HEK293T (cell line): ENCODE results near the gene MORN1.
"Not testable (repeated sequence)": the region's sequence is repeated elsewhere in the genome, so short reads cannot be mapped to it uniquely, and the experiment has no call there.

Experiments
- CTCF ChIA-PET: fragments of 350-600 bp; formaldehyde crosslinking; extraction: SDS; loops from one replicate; lab custom pipeline; 2021; ENCODE audit warnings: antibody characterized with exemption, inconsistent platforms; lab: Yijun Ruan, JAX
- POLR2A ChIA-PET: fragments of 350-600 bp; formaldehyde crosslinking; extraction: SDS; loops from one replicate; lab custom pipeline; 2020; ENCODE audit warnings: antibody characterized with exemption, inconsistent platforms; lab: Yijun Ruan, JAX
- DNase-seq: peaks from one replicate; pipeline ENCODE4 v3.0.0; 2012; ENCODE audit warnings: mixed read lengths; ENCODE audit errors: extremely low spot score
- ARNT ChIP-seq: fragments of 450-650 bp; IDR thresholded peaks from 2 replicates; pipeline ENCODE4 v1.6.1; 2017; ENCODE audit warnings: mild to moderate bottlenecking
- BHLHE40 ChIP-seq: fragments of 450-650 bp; IDR thresholded peaks from 2 replicates; pipeline ENCODE4 v1.6.1; 2016; ENCODE audit warnings: mild to moderate bottlenecking, moderate library complexity, borderline replicate concordance
- CTBP1 ChIP-seq: fragments of 450-650 bp; IDR thresholded peaks from 2 replicates; pipeline ENCODE4 v1.6.1; 2016; ENCODE audit warnings: borderline replicate concordance
- ELF4 ChIP-seq: fragments of 450-650 bp; IDR thresholded peaks from 2 replicates; pipeline ENCODE4 v1.6.1; 2017; ENCODE audit warnings: antibody characterized with exemption
- FOXA1 ChIP-seq: fragments of 450-650 bp; IDR thresholded peaks from 2 replicates; pipeline ENCODE4 v1.6.1; 2016; ENCODE audit warnings: mild to moderate bottlenecking
- FOXK2 ChIP-seq: fragments of 450-650 bp; IDR thresholded peaks from 2 replicates; pipeline ENCODE4 v1.6.1; 2016; ENCODE audit warnings: mild to moderate bottlenecking
- FOXM1 ChIP-seq: fragments of 450-650 bp; IDR thresholded peaks from 2 replicates; pipeline ENCODE4 v1.6.1; 2017; ENCODE audit warnings: mild to moderate bottlenecking, borderline replicate concordance
- HDGF ChIP-seq: fragments of 450-650 bp; IDR thresholded peaks from 2 replicates; pipeline ENCODE4 v1.6.1; 2017; ENCODE audit warnings: antibody characterized with exemption, borderline replicate concordance
- L3MBTL2 ChIP-seq: fragments of 450-650 bp; conservative IDR thresholded peaks from 2 replicates; pipeline ENCODE4 v1.6.1; 2016; ENCODE audit warnings: mild to moderate bottlenecking
- LEF1 ChIP-seq: fragments of 450-650 bp; IDR thresholded peaks from 2 replicates; pipeline ENCODE4 v1.6.1; 2017; ENCODE audit warnings: mild to moderate bottlenecking, borderline replicate concordance
- NFRKB ChIP-seq: fragments of 450-650 bp; IDR thresholded peaks from 2 replicates; pipeline ENCODE4 v1.6.1; 2016; ENCODE audit warnings: mild to moderate bottlenecking, moderate library complexity
- PKNOX1 ChIP-seq: fragments of 450-650 bp; IDR thresholded peaks from 2 replicates; pipeline ENCODE4 v1.6.1; 2016
- SP1 ChIP-seq: fragments of 450-650 bp; IDR thresholded peaks from 2 replicates; pipeline ENCODE4 v1.6.1; 2017
- SUZ12 ChIP-seq: fragments of 450-650 bp; IDR thresholded peaks from 2 replicates; pipeline ENCODE4 v1.6.1; 2016; ENCODE audit warnings: mild to moderate bottlenecking
- TARDBP ChIP-seq: fragments of 450-650 bp; IDR thresholded peaks from 2 replicates; pipeline ENCODE4 v1.6.1; 2016
- ZNF384 ChIP-seq: fragments of 450-650 bp; IDR thresholded peaks from 2 replicates; pipeline ENCODE4 v1.6.1; 2016

The MORN1 gene

GRCh38 chr1:2328676-2329455 lies 62.5 kb downstream of the MORN1 start:
- CTCF ChIA-PET: no interaction called here

GRCh38 chr1:2327841-2328240 lies 63.5 kb downstream of the MORN1 start:
- DNase-seq: no peak
- POLR2A ChIA-PET: no interaction called here
- CTCF ChIA-PET: no interaction called here
- TF ChIP-seq HDGF (no peak), ZNF384 (no peak), CTBP1 (no peak), PKNOX1 (no peak), FOXM1 (no peak), ELF4 (no peak), LEF1 (no peak), TARDBP (no peak), SUZ12 (no peak), FOXA1 (no peak), SP1 (no peak), FOXK2 (no peak)

More at GRCh38 chr1:2328676-2329455, 62.5 kb downstream of the MORN1 start:
- POLR2A ChIA-PET: no interaction called here
- no peak for TF ChIP-seq FOXK2
- no peak for TF ChIP-seq CTBP1
- TF ChIP-seq NFRKB: no peak
- no peak for TF ChIP-seq SUZ12
- TF ChIP-seq BHLHE40: no peak
- no peak for TF ChIP-seq LEF1
- no peak for TF ChIP-seq ARNT
- no peak for TF ChIP-seq FOXA1
- TF ChIP-seq L3MBTL2: no peak
- TF ChIP-seq PKNOX1: no peak
- TF ChIP-seq ZNF384: no peak
- no peak for TF ChIP-seq ELF4
- no peak for TF ChIP-seq FOXM1
- no peak for TF ChIP-seq SP1
- TF ChIP-seq TARDBP: no peak
- no peak for TF ChIP-seq HDGF
- DNase-seq: no peak

- POLR2A ChIA-PET, CTCF ChIA-PET, DNase-seq: not testable (repeated sequence)
Observed at GRCh38 chr1:2327162-2327561, 64.2 kb downstream of the MORN1 start.

GRCh38 chr1:2326524-2326923 lies 64.8 kb downstream of the MORN1 start:
- POLR2A ChIA-PET: no interaction called here
- CTCF ChIA-PET: no interaction called here
- TF ChIP-seq LEF1 (no peak), SP1 (no peak), ELF4 (no peak), SUZ12 (no peak), NFRKB (no peak), BHLHE40 (no peak), FOXM1 (no peak), ARNT (no peak), CTBP1 (no peak), FOXA1 (no peak), L3MBTL2 (no peak), HDGF (no peak), TARDBP (no peak), FOXK2 (no peak), ZNF384 (no peak), PKNOX1 (no peak)
- DNase-seq: no peak

GRCh38 chr1:2324553-2325366 lies 66.6 kb downstream of the MORN1 start:
- ChIA-PET CTCF (no interaction called here), POLR2A (no interaction called here)
- TF ChIP-seq BHLHE40: no peak
- TF ChIP-seq ARNT: no peak
- no peak for DNase-seq

GRCh38 chr1:2323451-2323974 lies 67.8 kb downstream of the MORN1 start:
- no peak for TF ChIP-seq L3MBTL2
- TF ChIP-seq FOXM1: no peak
- no peak for TF ChIP-seq ZNF384
- TF ChIP-seq SP1: no peak
- TF ChIP-seq BHLHE40: no peak
- no peak for TF ChIP-seq FOXA1
- TF ChIP-seq PKNOX1: no peak
- TF ChIP-seq TARDBP: no peak
- TF ChIP-seq ELF4: no peak
- TF ChIP-seq NFRKB: no peak
- POLR2A ChIA-PET: no interaction called here
- CTCF ChIA-PET: interaction anchor here (0.9 kb wide), 1 partner anchor 9 kb away, joined by 3 read pairs; no protein-coding TSS in a partner anchor
- no peak for DNase-seq
